Loucy (cell line): ENCODE results near the gene ARMC3.

Source experiments
- EZH2phosphoT487 ChIP-seq: fragments of 200-600 bp; IDR thresholded peaks from 2 replicates; pipeline ENCODE4 v1.6.1; 2018; ENCODE audit warnings: antibody characterized with exemption, mild to moderate bottlenecking, moderate library complexity, borderline replicate concordance
- TF ChIP-seq, protein P1 (sequence below): fragments of 200-600 bp; sonication (generic); conservative IDR thresholded peaks from 2 replicates; pipeline ENCODE4 v1.5.1; 2014; ENCODE audit warnings: mild to moderate bottlenecking, antibody characterized with exemption, low read length

DNA sequence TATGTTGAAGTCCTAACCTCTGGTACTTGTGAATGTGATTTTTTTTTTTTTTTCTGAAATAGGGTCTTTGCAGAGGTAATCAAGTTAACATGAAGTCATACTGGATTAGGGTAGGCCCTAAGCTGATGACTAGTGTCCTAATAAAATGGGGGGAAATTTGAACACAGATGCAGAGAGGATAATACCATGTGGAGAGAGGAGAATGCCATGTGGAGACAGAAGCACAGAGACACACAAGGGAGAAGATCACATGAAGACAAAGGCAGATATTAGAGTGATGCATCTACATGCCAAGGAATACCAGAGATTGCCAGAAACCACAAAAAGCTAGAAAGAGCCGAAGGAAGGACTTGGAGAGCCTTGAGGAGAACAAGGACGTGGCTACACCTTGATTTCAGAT, 28.5 kb upstream of the ARMC3 start:
- TF ChIP-seq, protein P1, sequence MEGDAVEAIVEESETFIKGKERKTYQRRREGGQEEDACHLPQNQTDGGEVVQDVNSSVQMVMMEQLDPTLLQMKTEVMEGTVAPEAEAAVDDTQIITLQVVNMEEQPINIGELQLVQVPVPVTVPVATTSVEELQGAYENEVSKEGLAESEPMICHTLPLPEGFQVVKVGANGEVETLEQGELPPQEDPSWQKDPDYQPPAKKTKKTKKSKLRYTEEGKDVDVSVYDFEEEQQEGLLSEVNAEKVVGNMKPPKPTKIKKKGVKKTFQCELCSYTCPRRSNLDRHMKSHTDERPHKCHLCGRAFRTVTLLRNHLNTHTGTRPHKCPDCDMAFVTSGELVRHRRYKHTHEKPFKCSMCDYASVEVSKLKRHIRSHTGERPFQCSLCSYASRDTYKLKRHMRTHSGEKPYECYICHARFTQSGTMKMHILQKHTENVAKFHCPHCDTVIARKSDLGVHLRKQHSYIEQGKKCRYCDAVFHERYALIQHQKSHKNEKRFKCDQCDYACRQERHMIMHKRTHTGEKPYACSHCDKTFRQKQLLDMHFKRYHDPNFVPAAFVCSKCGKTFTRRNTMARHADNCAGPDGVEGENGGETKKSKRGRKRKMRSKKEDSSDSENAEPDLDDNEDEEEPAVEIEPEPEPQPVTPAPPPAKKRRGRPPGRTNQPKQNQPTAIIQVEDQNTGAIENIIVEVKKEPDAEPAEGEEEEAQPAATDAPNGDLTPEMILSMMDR, result no peak
- TF ChIP-seq EZH2phosphoT487, result no peak
